NOMO-1 (cell line): ENCODE results near the gene ASPHD2.

Experiments
- DNase-seq, 2 experiments: peaks; one replicate each; lab custom pipeline; 2025; ENCODE audit not compliant: unreplicated experiment in 2 of 2; lab: John Stamatoyannopoulos, UW

ASPHD2 gene

DNA sequence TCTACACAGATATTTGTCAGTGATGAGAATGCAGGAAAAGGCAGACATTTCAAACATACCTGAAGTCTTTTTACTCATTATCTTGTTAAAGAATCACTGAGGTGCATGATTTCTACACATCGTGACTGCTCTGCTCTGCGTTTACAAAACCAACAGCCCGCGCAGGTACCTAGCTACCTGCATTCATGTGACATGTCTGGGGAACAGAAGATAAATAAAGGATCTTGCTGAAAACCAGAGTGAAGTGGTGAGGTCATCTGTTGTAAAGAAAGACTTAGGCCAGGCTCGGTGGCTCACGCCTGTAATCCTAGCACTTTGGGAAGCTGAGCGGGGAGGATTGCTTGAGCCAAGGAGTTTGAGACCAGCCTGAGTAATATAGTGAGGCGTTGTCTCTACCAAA lies 15.7 kb downstream of the ASPHD2 start:
- no peak for DNase-seq

DNA sequence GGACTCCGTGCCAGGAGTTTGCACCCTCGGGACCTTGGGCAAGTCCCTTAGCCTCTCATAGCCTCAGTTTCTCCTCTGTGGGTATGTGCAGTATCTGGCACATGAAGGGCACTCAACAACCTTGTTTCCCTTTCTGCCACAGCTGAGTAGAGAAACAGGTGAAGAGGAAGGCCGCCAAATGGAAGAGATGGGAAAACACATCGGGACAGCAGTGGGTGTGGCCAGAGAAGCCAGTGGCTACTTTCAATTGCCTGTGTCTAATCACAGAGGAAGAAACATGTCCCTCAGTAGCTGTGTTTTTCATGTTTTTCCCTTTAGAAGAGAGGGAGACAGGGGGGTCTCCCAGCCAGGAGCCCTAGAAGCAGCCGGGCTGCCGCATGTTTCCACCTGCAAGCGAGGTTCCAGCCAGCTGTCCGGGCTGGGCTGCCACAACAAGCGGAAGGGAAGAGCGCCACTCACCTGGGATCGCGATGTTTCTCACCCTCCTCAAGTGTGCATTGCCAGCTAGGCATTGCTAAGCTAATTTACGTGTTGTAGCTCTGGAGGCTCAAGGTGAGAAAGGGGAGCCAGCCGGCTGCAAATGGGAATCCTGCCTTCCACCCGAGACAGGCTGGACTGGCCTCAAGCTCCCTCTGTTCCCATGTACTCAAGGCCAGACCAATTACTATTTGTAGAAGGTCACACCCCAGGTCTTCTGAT lies 16.7 kb downstream of the ASPHD2 start:
- no peak for DNase-seq

DNA sequence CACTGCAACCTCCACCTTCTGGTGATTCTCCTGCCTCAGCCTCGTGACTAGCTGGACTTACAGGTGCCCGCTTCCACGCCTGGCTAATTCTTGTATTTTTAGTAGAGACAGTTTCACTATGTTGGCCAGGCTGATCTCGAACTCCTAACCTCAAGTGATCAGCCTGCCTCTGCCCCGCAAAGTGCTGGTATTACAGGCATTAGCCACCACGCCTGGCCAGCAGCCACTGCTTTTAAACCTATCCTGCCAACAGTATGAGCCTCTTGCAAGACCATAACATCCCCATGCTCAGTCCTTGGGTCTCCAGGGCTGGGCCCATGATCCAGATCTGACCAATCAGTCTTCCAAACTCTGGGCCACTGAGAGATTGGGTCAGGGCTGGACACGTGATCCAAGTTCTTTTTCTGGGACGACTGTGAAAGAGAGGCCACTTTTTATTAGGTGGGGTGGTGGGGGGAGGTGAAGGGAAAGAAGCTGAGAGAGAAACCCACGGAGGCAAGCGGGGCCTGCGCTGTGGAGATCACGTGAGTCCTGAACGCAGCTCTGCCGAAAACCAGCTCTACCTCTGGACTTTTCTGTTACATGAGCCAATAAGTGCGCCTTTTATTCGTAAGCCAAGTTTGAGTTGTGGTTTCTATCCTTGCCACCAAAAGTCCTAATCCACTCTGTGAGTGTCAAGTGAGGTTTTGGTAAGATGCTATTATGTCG lies 17.9 kb downstream of the ASPHD2 start:
- DNase-seq = no peak

DNA sequence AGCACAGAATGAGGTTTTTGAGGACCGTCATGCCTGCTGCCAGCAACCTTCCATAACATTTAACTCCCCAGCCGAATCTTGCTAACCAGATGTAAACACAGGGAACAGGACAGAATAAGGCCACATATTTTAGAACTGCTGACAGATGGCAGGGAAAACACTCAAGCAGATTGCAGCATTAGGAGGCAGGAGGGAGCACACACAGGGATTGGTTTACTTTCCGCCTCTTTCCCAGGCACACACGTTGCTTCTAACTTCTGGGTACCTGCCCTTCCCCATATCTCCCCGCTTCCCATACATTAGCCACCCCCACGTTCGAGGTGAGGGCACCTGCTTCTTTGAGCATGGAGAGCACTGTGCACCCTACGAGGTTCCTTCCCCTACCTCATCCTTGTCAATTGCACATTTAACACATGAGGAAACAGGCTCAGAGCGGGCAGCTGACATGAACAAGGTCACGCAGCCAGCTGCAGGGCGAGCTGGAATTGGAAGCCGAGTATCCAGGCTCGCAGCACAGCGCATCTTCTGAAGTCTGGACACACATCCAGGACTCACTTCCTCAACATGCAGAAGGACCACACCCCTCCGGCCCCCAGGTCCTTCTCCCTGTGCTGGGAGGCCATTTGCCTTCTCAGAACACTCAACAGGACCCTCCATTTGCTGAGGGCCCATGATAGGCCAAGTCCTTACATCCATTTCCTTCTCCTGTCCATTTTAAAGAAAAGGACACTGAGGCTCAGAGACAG lies 18.7 kb downstream of the ASPHD2 start:
- DNase-seq = no peak

DNA sequence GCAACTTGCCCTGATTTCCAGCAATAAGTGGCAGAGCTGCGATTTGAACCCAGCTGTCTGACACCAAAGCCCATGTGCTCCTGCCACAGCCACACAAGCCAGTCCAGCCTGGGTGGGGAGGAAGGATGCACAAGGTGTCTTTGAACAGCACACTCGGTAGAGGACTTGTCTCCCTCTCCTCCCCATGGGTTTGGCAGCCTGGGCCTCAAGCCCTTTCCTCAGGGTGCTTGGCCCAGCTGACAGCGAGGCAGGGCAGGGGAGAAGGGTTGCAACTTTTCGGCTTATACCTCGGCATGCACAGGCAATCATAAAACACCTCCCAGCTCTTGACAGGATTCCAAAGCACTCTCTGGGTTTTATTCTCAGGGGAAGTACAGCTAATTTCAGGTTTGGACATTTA lies 19.3 kb downstream of the ASPHD2 start:
- no peak for DNase-seq

DNA sequence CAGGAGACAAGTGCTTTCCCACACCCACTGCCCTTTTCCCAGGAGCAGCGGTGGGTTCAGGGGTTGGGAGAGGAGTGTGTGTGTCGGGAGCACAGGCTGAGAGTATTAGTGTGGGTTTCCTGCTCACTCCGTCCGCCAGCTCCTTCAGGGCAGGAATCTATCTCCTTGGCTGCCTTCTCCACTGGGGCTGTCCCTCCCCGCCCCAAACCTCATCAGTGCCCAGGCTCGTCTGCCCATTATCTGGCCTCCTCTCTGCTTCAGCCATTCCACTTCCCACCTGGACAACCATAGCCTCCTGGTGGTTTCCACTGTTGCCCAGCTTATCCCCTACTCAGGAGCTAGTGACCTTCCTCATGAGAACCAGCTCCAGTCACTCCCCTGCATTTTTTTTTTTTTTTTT lies 19.9 kb downstream of the ASPHD2 start:
- DNase-seq = no peak

DNA sequence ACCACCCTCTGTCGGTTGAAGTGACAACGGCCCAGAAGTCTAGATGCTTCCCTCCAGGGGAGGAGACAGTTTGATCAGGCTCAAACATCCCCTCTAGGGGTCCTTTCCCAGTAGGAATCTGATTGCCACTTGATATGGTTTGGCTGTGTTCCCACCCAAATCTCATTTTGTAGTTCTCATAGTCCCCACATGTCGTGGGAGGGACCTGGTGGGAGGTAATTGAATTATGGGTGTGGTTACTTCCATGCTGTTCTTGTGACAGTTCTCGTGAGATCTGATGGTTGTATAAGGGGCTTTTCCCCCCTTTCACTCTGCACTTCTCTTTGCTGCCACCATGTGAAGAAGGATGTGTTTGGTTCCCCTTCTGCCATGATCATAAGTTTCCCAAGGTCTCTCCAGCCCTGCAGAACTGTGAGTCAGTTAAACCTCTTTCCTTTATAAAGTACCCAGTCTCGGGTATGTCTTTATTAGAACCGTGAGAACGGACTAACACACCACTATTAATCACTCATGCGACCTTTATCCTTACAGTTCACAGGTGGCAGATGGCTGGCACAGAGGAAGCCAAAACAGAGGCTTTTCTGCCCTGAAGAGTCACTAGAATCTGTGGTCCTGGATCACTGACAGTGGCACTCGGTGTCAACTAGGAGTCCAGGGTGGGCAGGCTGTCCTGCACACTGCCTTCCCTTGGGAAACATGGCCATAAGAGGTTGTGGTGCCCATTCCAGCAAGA lies 21.6 kb downstream of the ASPHD2 start:
- DNase-seq = no peak

DNA sequence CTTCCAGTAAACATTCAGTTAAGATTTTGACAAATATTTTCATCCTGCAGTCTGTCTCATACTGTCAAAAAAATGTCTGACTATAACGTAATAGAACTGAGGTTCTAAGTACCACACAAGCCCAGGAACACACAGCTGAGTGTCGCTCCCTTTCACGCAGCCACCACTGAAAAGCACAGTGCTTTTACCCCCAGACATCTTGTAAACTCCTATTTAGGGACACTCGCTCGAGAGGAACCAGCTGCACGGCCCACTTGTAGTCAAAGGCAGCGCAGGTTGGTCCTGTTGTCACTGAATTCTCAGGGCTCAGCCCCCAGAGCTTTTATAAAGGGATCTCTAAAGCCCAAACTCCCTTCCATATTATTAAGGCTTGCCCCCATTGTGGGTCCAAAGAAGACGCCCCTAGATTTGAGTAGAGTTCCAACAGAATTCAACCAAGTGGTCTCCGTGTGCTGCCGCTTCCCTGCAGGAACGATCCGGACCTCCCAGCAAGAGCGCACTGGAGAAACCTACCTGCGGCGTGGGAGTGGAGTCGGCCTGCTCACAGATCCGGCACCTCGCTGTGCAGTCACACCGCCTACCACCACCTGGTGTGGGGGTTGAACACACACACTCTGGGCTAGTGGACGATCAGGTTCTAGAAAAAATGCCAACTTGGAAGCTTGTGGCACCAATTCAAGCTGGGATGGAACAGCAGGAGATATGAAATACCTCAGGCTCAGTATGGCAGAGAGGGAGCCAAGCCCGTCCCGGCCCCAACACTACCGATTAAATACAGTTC lies 23.4 kb downstream of the ASPHD2 start:
- no peak for DNase-seq

DNA sequence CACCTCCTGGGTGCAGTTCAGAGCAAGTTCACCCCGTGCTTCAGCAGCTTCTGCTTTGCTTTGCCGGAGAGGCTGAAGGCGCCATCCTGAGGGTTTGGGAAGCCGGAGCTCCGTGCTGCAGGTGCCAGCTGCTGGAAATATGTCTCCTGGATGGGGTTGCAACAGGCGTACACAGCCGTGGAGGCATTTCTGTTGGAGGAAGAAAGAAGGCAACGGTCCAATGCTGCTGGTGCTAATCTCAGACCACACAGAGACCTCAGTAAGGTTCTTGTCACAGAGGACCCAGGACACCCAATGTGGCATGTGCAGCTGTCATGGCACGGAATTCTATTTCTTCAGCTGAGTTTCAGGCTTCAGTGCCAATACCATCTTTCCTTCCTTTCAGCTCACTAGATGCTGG lies 24.2 kb downstream of the ASPHD2 start:
- no peak for DNase-seq

DNA sequence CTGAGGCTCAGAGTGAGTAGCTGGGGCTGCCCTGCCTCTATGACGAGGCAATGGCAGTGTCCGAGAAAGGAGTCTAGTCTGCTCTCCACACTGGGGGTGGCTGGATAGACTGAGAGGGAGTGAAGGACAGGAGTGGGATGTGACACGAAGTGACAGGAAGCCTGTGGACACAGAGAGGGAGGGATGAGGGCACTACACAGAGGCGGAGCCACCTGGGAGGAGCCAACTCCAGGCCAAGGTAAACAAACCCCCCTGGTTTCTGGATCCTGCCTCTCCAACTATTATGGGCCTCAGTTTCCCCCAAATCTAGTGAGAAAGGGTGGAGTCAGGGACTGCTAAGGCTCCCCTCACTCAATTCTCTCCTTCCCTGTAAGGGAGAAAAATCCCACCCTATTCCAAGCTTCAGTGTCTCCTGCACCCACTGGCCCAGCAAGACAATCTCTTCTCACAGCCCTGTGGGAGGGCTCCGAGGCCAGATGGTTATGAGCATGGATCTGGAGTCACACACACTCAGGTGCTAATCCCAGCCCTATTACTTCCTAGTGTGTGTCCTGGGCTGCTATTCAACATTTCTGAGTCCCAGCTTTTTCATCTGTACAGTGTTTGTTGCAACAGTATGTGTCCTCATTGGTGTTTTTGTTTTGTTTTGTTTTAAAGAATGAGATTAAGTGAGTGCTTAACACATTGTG lies 24.9 kb downstream of the ASPHD2 start:
- no peak for DNase-seq

DNA sequence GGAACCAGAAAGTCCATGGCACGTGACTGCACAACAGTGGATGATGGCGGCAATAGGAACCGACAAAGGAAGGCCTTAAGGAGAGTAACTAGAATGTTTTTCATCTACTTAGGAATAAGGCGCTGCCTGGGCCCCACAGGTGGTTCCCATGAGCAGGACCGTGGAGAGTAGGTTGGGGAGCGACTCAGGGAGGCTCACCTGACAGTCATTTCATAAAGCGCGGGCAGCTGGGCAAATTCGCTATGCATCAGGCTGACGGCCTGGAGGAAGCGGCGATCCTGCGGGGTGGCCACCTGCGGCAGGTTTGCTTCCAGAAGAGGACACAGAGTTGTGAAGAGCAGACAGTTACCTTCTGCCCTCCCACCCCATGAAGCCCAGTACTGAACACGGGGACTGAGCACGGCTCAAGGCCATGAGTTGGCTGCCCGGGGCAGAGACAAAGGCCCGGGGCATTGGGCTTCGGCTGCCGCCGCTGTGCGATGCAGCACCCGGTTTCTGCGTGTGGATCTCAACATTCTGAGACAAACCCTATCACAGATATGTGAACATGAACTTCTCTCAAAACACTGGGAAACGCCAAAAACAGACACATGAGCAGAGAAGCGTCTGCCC lies 28.7 kb downstream of the ASPHD2 start:
- no peak for DNase-seq

DNA sequence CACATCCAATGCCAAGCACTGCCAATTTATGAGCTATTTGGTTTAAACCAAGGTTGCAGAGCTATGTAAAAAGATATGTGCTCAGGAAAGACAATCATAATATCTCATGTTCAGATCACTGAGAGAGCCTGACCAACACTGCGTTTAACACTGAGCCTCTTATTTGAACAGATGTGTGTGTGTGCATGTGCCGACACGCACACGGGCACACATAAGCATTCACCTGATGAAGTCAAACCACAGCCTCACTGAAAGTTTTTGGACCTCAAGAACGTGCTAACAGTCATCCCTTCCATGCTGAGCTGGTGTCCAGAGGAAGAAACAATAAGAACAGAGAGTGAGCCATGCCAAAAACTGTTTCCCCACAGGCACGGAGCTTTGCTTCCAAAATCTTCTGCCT lies 31.1 kb downstream of the ASPHD2 start:
- DNase-seq = no peak

DNA sequence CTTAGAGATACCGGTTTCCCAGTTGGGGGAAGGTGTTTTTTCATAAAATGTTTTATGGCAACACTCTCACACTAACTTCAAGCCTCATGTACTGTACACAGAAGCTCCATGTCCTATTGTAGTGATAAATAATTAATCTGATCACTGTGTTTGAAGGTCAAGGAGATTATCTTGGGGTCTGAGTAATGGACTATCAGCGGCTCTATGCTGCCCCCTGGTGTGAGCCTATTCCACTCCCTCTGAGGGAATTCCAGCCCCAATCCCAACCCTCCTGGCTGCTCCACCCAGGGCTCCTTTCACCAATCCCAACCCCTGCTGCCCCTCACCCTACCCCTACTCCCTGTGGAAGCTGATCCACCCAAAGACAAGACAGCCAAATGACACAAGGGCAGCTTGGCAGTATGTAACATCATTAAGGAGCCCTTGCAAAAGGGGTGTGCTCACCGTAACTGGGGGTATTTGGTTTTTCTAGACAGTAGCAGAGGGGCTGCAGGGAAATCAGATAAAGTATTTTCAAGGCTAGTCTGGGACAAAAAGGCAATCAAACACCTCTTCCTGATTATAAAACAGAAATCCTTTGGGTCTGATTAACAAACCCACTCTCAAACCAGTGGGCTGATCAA lies 32.2 kb downstream of the ASPHD2 start:
- DNase-seq = no peak

DNA sequence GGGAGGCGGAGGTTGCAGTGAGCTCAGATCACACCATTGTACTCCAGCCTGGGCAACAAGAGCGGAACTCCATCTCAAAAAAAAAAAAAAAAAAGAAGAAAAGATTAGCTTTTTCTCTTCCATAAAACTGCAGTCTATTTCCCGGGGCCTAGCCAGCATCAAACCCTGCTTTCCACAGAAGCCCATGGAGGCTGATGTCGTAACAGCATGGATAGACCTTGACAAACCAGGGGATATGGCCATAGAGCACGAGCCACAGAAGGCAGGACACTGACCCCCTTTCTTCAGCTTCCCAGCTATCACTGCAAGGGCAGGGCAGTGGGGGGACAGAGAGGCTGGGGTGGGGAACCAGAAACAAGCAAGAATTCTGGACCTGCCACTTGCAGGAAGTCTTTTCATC lies 33.0 kb downstream of the ASPHD2 start:
- no peak for DNase-seq

DNA sequence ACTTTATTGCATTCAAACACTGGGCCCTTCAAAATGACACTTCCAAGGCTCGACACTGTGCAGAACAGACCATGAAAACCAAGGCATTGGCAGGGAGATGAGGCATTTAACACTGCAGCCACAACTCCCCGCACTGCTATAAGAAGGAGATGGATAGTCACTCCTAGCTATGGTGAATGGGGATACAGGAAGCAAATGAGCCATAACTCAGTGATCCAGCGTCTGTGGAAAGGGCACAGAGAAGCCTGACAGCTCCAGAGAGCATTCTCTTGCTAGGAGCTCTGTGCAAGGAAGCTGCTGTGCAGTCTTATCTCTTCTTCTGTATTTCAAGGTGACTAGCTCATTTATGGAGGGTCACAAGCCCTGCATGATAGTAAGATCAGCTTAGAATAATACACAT lies 33.6 kb downstream of the ASPHD2 start:
- DNase-seq = no peak

DNA sequence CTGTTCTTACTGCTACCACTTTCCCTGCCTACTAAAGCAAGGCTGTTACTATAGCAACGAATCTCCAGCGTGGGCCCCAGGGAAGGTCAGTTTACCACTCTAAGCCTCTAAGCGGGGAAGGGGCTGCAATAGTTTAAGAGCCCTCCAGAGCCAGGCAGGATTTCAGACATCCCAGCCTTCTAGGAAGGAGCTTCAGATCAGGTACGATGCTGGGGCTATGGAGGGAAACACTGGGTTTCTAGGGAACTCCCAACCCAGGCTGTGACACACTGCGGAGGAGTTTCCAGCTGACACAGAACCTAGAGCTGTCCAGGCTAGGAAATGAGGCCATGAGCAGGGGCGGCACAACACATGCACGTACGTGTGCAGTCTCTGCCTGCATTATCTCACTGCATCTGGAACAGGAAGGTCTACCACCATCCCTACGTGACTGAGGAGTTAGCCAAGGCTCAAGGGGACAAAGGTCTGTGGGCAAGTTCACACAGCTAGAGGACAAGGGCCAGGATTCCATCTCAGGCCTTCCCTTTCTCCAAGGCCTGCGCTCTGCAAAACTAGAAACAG lies 34.1 kb downstream of the ASPHD2 start:
- no peak for DNase-seq

DNA sequence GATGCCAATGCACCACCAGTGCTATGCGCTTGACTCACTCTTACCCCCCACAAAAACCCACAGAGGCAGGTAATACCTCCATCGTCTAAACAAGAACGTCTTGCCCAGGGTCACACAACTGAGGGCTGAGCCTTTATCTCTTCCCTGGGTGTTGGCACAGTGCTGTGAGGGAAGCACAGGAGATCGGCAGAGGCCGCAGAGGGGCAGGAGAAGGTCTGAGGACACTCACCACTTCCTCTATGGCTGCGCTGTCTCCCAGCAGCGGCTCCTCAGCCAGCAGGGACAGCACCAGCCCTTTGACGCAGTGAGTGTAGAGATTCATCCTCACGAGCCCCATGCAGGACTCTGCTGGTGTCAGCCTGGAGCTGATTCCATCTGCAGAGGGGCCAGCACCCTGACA lies 34.6 kb downstream of the ASPHD2 start:
- DNase-seq = no peak

DNA sequence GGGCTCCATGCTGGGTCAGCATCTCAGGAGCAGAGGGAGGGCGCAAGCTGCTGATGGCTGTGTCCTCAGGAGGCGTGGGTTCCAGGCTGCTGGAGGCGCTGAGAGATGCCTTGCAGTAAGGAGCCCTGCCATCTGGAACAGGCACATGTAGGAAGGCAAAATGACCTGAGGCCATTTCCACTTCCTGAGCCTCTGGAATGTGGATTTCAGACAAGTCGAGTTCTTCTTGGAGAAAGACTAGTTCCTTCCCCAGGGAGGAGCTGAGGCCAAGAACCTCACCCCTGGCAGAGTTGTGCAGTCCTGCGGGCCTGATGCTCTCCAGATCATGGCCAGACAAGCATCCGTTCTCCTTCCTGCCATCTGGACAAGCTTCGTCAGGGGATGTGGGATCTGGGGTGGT lies 35.3 kb downstream of the ASPHD2 start:
- no peak for DNase-seq

DNA sequence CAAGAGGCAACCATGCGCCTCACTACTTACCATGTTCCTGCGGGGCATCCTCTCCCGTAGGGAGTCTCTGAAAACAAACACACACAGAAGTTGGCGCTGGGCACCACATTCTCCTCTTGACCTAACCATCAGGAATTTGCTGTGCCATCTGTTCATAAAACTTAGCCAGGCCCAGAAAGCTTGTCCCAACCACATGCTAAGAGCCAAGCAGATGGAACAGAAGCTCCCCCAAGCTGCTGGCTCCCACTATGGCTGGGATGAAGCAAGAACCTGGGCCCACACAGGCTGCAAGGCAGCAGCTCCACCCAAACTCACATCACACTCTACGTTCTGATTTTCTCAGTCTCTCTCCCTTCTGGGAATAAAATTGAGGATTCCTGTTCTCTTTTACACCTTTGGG lies 37.1 kb downstream of the ASPHD2 start:
- no peak for DNase-seq
